ENCODE data around the gene DRAM2.

DNA sequence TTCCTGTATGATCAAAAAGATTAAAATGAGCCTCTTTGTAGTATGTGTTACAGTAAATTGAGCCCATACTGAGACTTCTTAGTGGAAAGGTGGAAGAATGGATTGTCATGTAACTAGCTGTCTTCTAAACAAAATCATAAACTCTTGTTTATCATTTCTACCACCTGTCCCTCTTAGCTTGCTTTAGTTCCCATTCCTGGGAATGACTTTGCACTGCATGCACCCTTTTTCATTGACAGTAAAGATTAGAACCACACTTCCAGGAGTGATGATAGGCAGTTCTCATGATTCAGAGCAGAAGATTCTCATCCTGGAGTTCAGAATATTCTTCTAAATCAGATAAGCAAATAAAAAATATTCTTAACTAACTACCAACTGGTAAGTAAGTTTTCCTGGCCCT lies 32.6 kb upstream of the DRAM2 start:
- TF ChIP-seq, protein P1, sequence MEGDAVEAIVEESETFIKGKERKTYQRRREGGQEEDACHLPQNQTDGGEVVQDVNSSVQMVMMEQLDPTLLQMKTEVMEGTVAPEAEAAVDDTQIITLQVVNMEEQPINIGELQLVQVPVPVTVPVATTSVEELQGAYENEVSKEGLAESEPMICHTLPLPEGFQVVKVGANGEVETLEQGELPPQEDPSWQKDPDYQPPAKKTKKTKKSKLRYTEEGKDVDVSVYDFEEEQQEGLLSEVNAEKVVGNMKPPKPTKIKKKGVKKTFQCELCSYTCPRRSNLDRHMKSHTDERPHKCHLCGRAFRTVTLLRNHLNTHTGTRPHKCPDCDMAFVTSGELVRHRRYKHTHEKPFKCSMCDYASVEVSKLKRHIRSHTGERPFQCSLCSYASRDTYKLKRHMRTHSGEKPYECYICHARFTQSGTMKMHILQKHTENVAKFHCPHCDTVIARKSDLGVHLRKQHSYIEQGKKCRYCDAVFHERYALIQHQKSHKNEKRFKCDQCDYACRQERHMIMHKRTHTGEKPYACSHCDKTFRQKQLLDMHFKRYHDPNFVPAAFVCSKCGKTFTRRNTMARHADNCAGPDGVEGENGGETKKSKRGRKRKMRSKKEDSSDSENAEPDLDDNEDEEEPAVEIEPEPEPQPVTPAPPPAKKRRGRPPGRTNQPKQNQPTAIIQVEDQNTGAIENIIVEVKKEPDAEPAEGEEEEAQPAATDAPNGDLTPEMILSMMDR (conservative IDR thresholded peaks at IDR 0.05), result no peak
- no peak for TF ChIP-seq ZFX (IDR thresholded peaks at IDR 0.05)

All from C4-2B (cell line).